Pancreas (tissue), 10 donors: ENCODE data around the gene AKAP13. TPM values are rescaled to one million over a fixed set of nuclear protein-coding genes. Genes with fewer than 3 reads are reported as not detected.

Experiments
- ATAC-seq, 4 donors: fragments of 200-7000 bp; cut with Tn5 transposase; one replicate each; pipeline versions ENCODE4 v1.8.0 to v1.9.1; 2020; ENCODE audit warnings: mild to moderate bottlenecking in 4 of 4, moderate library complexity in 4 of 4
- DNase-seq, 6 donors: peaks; one replicate each; pipeline ENCODE4 v3.0.0-alpha.2; 2020
- FAIRE-seq: peaks from 2 replicates; lab custom pipeline; 2012; peaks lifted over from hg19 to GRCh38; lab: Jason Lieb, UNC
- H3K27ac ChIP-seq, 4 donors: fragments of 200-600 bp; sonication (generic); 1 replicate in 3 of 4; 2 replicates in 1 of 4; pipeline versions ENCODE4 v1.5.0 to v1.8.0; 2020
- H3K27me3 ChIP-seq, 4 donors: fragments of 200-600 bp; one replicate each; pipeline ENCODE4 v1.8.0; 2021
- H3K36me3 ChIP-seq, 3 donors: fragments of 200-600 bp; sonication (generic) in 1 of 3; one replicate each; pipeline versions ENCODE4 v1.5.0 to v1.8.0; 2020 to 2021
- H3K4me1 ChIP-seq, 3 donors: fragments of 200-600 bp; one replicate each; pipeline ENCODE4 v1.8.0; 2021
- H3K4me3 ChIP-seq, 4 donors: fragments of 200-600 bp; sonication (generic) in 2 of 4; one replicate each; pipeline versions ENCODE4 v1.5.0 to v1.8.0; 2020 to 2021
- H3K9me3 ChIP-seq, 4 donors: fragments of 200-600 bp; one replicate each; pipeline ENCODE4 v1.8.0; 2021
- CTCF ChIP-seq, 4 donors: fragments of 200-600 bp; sonication (generic) in 3 of 4; IDR thresholded peaks; one replicate each; pipeline versions ENCODE4 v1.5.0 to v1.8.0; 2021; ENCODE audit warnings: antibody characterized with exemption in 4 of 4
- WGBS, 2 donors: extraction: QIAGEN DNeasy Blood & Tissue Kit; methylation state at CpG; one replicate each; pipeline ENCODE4 v1.1.7; 2013; 5-methylcytosine and 5-hydroxymethylcytosine counted together
- intact Hi-C, 3 donors: fragments of 100-400 bp; cut with DNase I; formaldehyde crosslinking; loops; one replicate each; pipeline versions ENCODE4 v1.11.1 to v1.14.2; 2022
- polyA plus RNA-seq, 2 donors: library from polyadenylated mRNA; stranded (reverse); fragments of 200-250 nt; gene quantifications; one replicate each; pipeline ENCODE4 v1.2.3, GENCODE V29; 2013
- total RNA-seq, 6 donors: library from RNA; stranded (reverse); fragmentation: NEBNext Ultra II Directional in 4 of 6; extraction: Animal tissue kit (Norgen Biotek cat#: 25700) in 4 of 6; gene quantifications; one replicate each; pipeline versions ENCODE4 v1.2.1 to v1.2.4, GENCODE V29; 2021 to 2023
- donor health status: healthy with polysubstance abuse.
- donor health status: DM: no; HTN: no; CAD: no; lungs with moderate emphysema.
- donor health status: DM: no; HTN: no; CAD: no.
- donor health status: control.
- donor health status: control.
- donor health status: Bipolar disorder and iron deficiency.
- donor health status: DM: yes; HTN: yes; CAD: no.
- donor health status: DM: no; HTN: no; CAD: no.
- donor health status: DM: no; HTN: no; CAD: no.
- donor health status: DM: yes; HTN: yes; CAD: no.

Gene AKAP13
- total and polyA plus RNA-seq, 8 donors, result 64.9 to 139 (median 89.9) TPM

GRCh38 chr15:85616549-85617110 is 236.2 kb downstream of the AKAP13 start:
- no peak for TF ChIP-seq CTCF (IDR thresholded peaks at IDR 0.05)
- ATAC-seq (peak in 1 of 4 donors; percentile 7), FAIRE-seq (no peak), DNase-seq (no peak)
- H3K27ac ChIP-seq, result peak overlapping the region in 2 of 4 donors; percentile 30 to 35
- H3K4me1 ChIP-seq, result peaks cover 58 to 64% (median 62%) of the 10 kb centered on the region in 3 donors
- no peaks in the 10 kb centered on the region for H3K9me3 ChIP-seq
- H3K27me3 ChIP-seq, result no peaks in the 10 kb centered on the region
- no peaks in the 10 kb centered on the region for H3K36me3 ChIP-seq
- intact Hi-C loops, result no loop called here
- H3K4me3 ChIP-seq, result no peak overlapping the region

GRCh38 chr15:85618228-85618505 is 237.8 kb downstream of the AKAP13 start:
- 18 to 30% methylated on average over 1 of the region's 1 CpG for WGBS, 2 donors
- TF ChIP-seq CTCF (IDR thresholded peaks at IDR 0.05), result no peak
- peaks cover 62 to 67% (median 65%) of the 10 kb centered on the region in 3 donors for H3K4me1 ChIP-seq
- H3K9me3 ChIP-seq, result no peaks in the 10 kb centered on the region
- H3K36me3 ChIP-seq, result no peaks in the 10 kb centered on the region
- ATAC-seq, result no peak
- no peak overlapping the region for H3K4me3 ChIP-seq
- DNase-seq, result no peak
- FAIRE-seq, result no peak
- no peaks in the 10 kb centered on the region for H3K27me3 ChIP-seq
- H3K27ac ChIP-seq, result peak overlapping the region in 2 of 4 donors; percentile 51 to 61
- intact Hi-C loops, result no loop called here

GRCh38 chr15:85618956-85619491 is 238.6 kb downstream of the AKAP13 start:
- Histone ChIP-seq H3K27ac (peak overlapping the region in 2 of 4 donors; percentile 51 to 61), H3K36me3 (no peaks in the 10 kb centered on the region), H3K4me1 (peaks cover 62 to 73% (median 64%) of the 10 kb centered on the region in 3 donors), H3K27me3 (no peaks in the 10 kb centered on the region), H3K9me3 (no peaks in the 10 kb centered on the region), H3K4me3 (peak overlapping the region in 2 of 4 donors; percentile 0 to 31)
- DNase-seq, result peak in 2 of 6 donors; percentile 21 to 53
- ATAC-seq, result peak; percentile 6 to 70 (median 52)
- intact Hi-C loops, result no loop called here
- WGBS, 2 donors, result 19 to 41% methylated on average over 8 of the region's 8 CpGs
- TF ChIP-seq CTCF (IDR thresholded peaks at IDR 0.05), result no peak
- FAIRE-seq, result peak; percentile 56

GRCh38 chr15:85619992-85620689 is 239.7 kb downstream of the AKAP13 start:
- no peaks in the 10 kb centered on the region for H3K27me3 ChIP-seq
- FAIRE-seq (no peak), ATAC-seq (no peak), DNase-seq (no peak)
- H3K36me3 ChIP-seq, result no peaks in the 10 kb centered on the region
- TF ChIP-seq CTCF (IDR thresholded peaks at IDR 0.05), result no peak
- peaks cover 53 to 71% (median 56%) of the 10 kb centered on the region in 3 donors for H3K4me1 ChIP-seq
- no peaks in the 10 kb centered on the region for H3K9me3 ChIP-seq
- H3K27ac ChIP-seq, result peak overlapping the region in 3 of 4 donors; percentile 0 to 61 (median 51)
- H3K4me3 ChIP-seq, result peak overlapping the region in 2 of 4 donors; percentile 4 to 31
- intact Hi-C loops, result no loop called here
- WGBS, 2 donors, result 74 to 78% methylated on average over 9 of the region's 9 CpGs

- 50 to 52% methylated on average over 3 of the region's 3 CpGs for WGBS, 2 donors
- no peaks in the 10 kb centered on the region for H3K9me3 ChIP-seq
- H3K36me3 ChIP-seq, result no peaks in the 10 kb centered on the region
- H3K4me3 ChIP-seq, result peak overlapping the region in 2 of 4 donors; percentile 4 to 31
- peak overlapping the region in 2 of 4 donors; percentile 51 to 61 for H3K27ac ChIP-seq
- peaks cover 48 to 70% (median 51%) of the 10 kb centered on the region in 3 donors for H3K4me1 ChIP-seq
- no peak for TF ChIP-seq CTCF (IDR thresholded peaks at IDR 0.05)
- no peak for FAIRE-seq
- no peaks in the 10 kb centered on the region for H3K27me3 ChIP-seq
- intact Hi-C loops, result no loop called here
- DNase-seq, result no peak
- no peak for ATAC-seq
These were observed 240.3 kb downstream of the AKAP13 start for GRCh38 chr15:85620690-85621049.
